Kidney tubule cell (primary cell): Measurements from ENCODE around the gene MGST3.
"Not testable (repeated sequence)": the region's sequence is repeated elsewhere in the genome, so short reads cannot be mapped to it uniquely, and the experiment has no call there.

Source experiments
- DNase-seq: peaks from one replicate; pipeline ENCODE4 v3.0.0-alpha.2; 2018; ENCODE audit warnings: low spot score

MGST3 gene

DNA sequence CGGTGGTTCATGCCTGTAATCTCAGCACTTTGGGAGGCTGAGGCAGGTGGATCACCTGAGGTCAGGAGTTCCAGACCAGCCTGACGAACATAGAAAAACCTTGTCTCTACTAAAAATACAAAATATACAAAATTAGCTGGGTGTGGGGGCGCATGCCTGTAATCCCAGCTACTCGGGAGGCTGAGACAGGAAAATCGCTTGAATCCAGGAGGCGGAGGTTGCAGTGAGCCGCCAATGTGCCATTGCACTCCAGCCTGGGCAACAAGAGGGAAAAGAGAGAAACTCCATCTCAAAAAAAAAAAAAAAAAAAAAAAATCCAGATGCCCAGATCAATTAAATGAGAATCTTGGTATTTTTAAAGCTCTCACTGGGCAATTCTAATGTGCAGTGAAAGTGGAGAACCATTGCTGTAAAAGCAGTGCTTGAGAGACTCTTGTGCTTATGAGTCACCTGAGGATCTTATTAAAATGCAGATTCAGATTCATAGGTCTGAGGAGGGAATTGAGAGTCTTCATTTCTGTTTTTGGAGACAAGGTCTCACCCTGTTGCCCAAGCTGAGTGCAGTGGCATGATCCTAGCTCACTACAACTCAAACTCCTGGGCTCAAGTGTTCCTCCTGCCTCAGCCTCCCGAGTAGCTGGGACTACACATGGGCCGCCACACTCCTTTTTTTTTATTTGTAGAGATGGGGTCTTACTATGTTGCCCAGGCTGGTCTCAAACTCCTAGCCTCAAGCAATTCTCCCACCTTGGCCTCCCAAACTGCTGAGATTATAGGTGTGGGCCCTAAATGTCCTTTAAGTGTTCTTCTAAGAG lies 27.9 kb downstream of the MGST3 start:
- DNase-seq: not testable (repeated sequence)

DNA sequence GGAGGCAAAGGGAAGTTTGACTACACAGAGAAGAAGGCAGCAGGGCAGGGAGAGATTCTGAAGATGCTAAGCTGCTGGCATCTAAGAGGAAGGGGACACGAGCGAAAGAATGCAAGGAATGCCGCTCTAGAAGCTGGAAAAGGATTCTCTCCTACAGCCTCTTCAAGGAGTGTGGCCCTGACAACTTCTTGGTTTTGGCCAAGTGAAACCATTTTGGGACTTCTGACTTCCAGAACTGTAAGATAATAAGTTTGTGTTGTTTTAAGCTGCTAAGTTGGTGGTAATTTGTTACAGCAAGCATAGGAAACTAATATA lies 28.5 kb downstream of the MGST3 start:
- no peak for DNase-seq

DNA sequence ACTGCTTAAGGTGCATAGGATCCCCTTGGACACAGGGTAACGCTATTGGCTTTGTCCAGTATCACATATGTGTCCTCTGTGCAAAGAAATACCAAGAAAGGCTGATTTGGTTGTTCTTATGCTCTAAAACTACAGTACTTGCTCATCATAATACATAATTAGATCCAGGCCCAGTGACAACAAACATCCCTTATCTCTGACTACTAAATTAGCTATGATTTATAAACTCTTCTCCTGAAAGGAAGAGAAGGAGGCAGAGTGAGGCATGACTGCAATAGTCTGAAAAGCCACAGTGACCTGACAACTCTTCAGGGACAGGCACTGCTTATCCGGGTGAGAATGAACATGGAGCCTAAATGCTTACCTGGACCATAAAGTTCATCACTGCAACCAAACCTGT lies 30.7 kb downstream of the MGST3 start:
- no peak for DNase-seq

DNA sequence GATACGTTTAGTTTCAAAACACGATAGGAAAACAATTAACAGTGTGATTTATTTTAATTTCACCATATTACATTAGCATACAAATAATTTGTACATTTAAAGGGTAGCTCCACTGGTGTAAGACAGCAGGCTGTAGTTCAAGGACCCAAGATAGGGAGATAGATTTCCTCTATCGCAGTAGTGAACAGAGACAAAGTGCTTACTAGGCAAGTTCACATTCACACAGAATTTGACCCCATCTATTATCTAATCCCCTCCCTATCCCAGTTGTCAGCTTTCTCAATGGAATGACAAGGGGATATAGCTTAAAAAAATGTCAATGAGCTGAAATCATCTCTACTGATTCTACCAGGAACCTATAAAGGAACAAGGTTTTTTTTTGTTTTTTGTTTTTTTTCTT lies 31.2 kb downstream of the MGST3 start:
- no peak for DNase-seq

DNA sequence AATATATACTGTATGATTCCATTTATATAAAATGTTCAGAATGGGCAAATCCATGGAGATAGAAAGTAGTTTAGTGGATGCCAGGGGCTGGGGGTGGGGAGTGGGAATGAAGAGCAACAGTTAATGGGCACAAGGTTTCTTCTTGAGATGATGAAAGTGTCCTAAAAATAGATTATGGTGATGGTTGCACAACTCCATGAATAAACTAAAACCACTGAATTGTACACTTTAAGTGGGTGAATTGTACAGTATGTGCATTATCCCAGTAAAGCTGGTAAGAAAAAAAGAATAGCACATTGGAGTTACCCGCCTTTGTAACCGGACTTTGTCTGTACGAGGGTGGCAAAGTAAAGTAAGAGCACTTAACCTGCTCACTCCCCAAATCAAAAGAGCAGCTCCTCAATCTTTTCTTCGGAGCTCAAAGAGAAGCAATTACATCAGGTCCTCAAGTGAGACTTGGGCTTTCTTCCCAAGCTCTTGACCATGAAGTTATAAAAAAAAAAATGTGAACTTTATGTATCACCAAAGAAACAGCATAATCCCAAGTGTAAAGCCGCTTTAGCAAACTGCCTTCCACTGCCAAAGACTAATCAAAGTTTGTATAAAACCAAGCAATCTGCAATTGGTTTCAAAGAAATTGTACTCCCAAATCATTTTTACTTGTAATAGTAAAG lies 35.3 kb downstream of the MGST3 start:
- DNase-seq: no peak

DNA sequence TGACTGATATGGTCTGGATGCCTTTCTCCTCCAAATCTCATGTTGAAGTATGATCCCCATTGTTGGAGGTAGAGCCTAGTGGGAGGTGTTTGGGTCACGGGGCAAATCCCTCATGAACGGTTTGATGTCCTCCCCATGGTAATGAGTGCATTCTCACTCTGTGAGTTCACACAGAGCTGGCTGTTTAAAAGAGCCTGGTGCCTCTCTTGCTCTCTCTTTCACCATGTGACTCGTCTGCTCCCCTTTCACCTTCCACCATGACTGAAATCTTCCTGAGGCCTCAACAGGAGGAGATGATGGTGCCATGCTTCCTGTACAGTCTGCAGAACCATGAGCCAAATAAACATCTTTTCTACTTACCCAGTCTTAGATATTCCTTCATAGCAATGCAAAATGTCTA lies 37.1 kb downstream of the MGST3 start:
- no peak for DNase-seq

DNA sequence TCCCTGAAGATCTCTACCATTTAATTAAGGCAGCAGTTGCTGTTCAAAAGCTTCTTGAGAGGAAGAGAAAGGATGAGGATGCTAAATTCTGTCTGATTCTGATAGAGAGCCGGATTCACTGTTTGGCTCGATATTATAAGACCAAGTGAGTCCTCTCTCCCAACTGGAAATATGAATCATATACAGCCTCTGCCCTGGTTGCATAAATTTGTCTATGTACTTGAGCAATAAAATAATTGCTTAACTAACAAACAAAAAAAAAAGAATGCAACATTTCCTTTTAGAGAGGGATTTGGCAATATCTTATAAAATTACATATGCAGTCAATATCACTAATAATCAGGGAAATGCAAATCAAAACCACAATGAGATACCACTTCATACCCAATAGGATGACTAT lies 40.5 kb downstream of the MGST3 start:
- no peak for DNase-seq

DNA sequence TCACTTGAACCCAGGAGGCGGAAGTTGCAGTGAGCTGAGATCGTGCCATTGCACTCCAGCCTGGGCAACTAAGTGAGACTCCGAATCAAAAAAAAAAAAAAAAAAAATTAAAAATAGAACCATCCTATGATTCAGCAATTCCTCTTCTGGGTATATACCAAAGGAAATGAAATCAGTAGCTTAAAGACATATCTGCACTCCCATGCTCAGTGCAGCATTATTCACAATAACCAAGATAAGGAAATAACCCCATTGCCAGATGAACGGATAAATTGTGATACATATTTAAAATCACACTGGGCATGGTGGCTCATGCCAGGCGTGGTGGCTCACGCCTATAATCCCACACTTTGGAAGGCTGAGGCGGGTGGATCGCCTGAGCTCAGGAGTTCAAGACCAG lies 43.6 kb downstream of the MGST3 start:
- DNase-seq: no peak

DNA sequence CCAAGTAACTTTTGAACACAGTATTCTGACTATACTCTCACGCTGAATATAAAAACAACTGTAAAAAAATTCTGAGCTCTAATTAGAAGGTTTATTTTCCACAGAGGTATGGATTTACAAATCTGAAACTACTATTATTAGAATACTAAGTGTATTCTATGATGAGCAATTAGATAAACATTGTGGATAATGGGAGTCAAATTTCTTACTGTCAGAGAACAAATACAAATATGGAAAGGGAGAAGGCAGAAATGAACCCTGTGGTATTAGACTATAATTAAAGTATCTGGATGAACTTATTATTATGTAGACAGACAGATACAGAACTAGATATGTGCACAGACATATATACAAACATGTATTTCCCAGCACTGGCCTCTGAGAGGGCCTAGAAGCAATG lies 44.8 kb downstream of the MGST3 start:
- DNase-seq: no peak

DNA sequence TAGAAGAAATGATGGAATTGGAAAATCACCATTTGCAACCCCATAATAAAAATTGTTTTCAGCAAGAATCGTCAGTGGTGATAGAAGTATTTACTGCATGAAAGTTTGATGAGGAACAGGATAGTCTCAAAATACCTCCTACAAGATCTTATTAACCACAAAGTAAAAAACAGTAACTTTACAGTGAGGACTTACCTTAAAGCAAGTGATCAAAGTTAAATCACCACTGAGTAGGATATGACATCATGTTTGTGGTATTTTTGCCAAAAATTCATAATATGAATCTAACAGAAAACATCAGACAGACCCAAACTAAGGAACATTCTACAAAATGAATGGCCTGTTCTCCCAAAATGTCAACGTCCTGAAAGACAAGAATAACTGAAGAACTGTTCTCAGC lies 47.5 kb downstream of the MGST3 start:
- DNase-seq: no peak

DNA sequence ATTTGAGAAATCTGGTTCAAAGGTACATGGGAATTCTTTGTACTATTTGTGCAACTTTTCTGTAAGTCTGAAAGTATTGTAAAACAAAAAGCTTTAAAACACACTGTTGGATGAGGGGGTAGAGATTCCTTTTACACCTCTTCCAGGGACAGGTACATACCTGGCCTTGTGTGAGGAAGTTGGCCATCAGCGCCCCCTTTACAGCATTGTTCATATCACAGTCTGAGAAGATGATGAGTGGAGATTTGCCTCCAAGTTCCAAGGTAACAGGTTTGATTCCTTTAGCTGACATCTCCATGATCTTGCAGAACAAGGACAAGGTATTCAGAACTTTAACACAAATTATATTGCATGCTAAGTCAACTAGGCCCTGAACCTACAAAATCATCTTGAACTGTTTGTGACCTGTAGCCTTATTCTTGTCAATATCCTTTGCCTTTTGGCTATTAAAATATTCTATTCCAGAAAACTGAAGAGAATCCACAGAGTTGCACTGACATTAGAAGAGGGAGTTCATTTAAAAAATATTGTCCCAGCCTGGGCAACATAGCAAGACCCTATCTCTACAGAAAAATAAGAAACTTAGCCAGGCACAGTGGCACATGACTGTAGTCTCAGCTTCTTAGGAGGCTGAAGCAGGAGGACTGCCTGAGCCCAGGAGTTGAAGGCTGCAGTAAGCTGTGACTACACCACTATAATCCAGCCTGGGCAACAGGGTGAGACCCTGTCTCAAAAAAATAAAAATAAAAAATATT lies 48.4 kb downstream of the MGST3 start:
- no peak for DNase-seq

DNA sequence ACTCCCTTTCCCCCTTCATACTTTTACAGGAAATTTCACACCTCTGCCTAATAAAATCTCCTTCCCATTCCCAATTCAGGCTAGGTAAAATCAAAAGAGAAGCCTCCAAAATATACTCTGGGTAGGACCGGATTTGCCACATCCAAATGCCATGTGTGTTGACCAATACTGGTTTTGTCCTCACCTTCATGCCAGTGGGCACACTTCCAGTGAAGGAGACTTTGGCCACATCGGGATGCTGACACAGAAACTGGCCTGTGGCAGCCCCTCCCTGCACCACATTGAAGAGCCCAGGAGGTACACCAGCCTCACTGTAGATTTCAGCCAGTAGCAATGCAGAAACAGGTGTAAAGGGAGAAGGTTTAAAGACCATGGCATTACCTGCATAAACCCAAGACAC lies 49.3 kb downstream of the MGST3 start:
- DNase-seq: no peak

DNA sequence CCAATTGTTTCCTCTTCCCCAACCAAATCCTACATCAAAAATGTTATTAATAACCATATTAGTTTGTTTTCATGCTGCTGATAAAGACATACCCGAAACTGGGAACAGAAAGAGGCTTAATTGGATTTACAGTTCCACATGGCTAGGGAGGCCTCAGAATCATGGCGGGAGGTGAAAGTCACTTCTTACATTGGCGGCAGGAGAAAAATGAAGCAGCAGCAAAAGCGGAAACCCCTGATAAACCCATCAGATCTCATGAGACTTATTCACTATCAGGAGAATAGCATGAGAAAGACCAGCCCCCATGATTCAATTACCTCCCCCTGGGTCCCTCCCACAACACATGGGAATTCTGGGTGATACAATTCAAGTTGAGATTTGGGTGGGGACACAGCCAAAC lies 49.7 kb downstream of the MGST3 start:
- DNase-seq: not testable (repeated sequence)

DNA sequence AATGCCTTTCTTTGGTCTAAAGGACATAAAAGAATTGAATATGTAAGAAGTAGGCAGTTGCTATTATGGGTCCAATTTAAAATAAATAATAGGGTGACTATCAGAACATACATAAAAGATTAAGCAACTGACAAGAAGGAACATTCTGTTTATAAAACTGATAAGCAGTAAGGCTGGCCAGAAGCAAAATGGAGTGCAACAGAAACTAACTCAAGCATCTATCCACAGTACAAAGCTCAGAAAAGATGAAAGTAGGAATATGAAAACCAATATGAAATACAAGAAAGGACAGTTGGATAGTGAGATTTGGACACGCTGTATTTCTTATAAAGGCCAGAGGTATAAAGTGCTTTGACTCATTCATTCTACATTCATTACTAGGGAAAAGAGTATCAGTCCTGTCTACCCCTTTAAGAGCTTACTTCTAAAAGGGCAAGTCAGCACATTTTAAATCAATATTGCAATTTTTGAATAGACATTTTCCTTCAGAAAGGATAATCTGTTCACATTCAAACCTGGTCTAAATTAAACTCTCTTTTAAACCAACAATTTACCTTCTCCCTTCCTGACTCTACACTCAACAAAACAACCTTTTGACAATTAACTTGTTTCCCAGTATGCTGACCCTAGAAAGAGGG lies 52.9 kb downstream of the MGST3 start:
- DNase-seq: no peak

DNA sequence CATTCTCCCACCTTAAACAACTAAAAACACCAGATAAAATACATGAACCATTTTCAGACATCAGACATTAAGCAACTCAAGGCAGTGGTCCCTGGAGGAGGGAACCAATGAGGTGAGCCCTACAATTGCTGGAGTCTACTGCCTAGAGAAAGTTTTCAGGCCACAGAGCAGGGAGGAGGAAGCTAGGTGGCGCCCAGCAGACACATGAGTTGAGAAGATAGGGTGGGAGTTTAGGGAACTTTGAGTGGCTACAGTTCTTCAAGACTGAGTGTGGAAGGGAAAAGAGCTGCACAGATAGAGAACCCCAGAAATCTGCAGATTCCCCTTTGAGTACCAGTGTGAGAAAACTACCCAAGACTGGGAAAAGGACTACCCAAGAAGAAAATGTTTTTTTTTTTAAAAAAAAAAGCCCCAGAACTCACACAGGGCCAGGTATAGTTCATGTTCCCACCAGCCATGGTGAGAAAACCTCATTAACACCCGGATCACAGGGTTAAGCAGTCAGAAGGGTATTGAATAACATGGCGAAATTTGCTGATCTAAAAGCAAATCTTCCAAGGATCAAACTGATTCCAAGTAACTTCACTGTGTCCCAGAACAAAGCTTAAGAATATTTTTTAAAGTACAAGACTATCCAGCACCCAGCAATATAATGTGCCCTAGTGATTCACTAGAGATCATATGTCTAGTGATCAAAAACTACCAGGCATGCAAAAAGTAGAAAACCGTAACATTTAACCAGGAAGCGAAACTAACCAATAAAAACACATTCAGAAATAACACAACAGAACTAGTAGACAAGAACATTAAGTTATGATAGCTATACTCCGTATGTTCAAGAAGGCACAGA lies 55.3 kb downstream of the MGST3 start:
- DNase-seq: no peak

DNA sequence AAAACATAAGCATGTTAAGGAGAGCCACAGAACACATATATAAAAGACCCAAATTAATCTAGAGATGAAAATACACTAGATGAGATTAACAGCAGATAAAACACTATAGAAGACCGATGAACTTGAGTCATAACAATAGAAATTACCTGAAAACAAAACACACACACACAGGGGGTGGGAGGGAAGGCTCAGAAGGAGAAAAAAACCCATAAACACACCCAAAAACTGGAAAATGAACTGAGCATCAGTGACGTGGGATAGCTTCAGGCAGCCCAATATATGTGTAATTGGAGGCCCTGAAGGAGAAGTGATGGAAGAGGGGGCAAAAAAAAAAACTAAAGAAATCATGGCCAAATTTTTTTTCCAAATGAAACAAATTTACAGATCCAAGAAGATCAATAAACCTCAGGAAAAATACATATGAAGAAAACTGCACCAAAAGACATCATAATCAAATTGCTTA lies 56.0 kb downstream of the MGST3 start:
- DNase-seq: no peak

DNA sequence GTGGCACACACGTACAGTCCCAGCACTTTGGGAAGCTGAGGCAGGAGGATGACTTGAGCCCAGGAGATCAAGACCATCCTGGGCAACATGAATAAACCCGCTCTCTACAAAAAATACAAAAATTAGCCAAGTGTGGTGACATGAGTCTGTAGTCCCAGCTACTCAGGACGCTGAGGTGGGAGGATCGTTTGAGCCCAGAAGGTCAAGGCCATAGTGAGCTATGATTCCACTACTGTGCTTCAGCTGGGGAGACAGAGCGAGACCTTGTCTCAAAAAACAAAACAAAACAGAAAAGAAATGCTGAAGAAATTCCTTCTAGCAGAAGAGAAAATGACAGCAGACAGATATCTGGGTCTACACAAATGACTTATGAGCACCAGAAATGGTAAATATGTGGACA lies 57.0 kb downstream of the MGST3 start:
- DNase-seq: no peak

DNA sequence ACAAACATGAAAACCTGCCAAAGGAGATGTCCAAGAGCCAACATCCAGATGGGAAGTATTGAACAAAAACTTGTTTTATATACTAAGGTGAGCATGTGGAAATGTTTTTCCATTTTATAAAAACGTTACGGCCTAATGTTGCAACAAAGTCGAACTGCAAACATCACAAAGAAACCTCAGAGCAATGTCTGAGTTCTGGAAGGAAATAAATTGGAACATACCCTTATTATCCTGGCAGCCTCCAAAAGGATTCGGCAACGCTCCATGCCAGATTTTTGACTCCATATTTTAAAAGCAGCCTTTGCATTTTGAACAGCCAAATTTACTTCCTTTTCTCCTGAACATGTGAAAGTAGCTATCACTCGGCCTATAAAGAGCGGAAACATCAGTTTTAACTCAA lies 64.0 kb downstream of the MGST3 start:
- no peak for DNase-seq

DNA sequence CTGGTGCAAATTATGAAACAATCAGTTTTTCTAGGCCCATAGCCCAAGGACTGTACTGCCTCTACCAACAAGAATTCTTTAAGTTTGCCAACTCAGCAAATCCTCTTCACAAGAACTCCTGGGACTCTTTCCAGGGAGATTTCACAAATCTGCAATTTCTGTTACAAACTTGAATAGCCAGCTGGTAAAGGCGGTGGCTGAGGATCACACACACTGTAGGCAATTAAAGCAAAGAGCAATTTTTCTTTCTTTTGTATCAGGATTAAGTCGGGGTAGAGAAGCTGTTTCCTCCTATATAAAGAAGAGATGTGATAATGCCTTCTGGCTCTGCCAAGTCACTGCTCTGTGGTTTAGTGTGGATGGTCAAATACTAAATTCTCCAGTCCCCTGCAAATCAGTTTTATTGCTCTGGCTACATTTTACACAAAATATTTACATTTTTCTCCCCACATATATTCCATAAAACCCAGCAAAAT lies 65.6 kb downstream of the MGST3 start:
- peak; percentile 17 for DNase-seq

DNA sequence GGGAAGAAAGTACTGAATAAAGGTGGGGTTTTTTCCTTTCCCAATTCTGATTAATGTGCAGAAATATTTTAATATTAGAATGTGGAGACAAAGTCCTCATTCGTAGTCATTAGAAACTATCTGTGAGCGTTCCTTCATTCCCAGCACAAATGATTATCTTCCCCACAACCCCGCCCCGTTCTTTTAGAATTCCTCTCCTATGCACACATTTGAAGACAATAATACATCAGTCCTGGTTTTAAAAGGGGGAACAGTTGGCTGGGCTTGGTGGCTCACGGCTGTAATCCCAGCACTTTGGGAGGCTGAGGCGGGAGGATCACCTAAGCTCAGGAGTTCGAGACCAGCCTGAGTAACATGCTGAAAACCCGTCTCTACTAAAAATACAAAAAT lies 66.5 kb downstream of the MGST3 start:
- DNase-seq: no peak

DNA sequence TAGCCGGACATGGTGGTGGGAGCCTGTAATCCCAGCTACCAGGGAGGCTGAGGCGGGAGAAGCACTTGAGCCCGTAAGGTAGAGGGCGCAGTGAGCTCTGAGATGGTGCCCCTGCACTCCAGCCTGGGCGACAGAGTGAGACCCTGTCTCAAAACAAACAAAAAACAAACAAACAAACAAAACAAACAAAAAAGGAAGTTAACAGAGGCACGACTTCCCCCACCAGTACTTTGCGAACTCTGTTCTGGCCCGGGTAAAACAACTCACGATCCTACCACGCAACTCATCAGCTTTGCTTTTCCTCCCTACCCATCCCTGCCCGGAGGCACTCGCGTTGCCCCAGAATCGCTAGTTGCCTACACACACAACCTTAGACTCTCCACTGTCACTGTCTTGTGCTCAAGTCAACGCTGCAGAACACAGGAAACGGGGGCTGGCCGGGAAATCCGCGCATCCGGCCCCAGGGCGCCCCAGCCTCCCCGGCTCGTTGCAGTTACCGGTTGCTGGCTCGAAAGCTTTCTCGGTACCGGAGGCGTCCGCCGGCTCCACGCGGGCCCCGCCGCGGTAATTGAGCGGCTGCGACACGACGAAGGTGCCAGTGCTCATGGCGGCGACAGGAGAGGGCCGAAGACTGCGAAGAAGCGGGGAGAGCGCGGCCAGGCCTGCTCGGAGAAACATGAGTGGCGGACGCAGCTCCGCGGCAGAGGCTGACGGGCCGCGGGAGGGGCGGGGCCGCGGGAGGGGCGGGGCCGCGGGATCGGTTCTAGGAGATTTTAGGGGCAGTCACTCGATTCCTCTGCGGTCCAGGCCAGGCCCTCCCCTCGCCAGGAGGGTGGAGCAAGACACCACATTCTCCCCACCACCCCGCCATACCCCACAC lies 67.1 kb downstream of the MGST3 start, which contains the start of gene ALDH9A1:
Gene ALDH9A1, minus strand, starts transcription at position 682 of the 880 bp plus-strand sequence. Its CDS starts 4 bp downstream, at position 678.
- peak; percentile 89 for DNase-seq
